GM12891 (cell line): ENCODE measurements around the gene NSUN6.

Experiments
- DNase-seq: peaks from one replicate; pipeline ENCODE4 v3.0.0; 2011; ENCODE audit warnings: low spot score; ENCODE audit not compliant: insufficient read length
- FAIRE-seq: peaks from 2 replicates; lab custom pipeline; 2011; peaks lifted over from hg19 to GRCh38; lab: Jason Lieb, UNC
- PAX5 ChIP-seq: IDR thresholded peaks from 2 replicates; pipeline ENCODE4 v1.6.1; 2011; ENCODE audit warnings: low read length, moderate library complexity, mild to moderate bottlenecking; ENCODE audit not compliant: insufficient read depth, severe bottlenecking
- POLR2A ChIP-seq: IDR thresholded peaks from 2 replicates; pipeline ENCODE4 v1.6.1; 2011; ENCODE audit warnings: low read depth, low read length, control low read depth
- POLR2AphosphoS5 ChIP-seq: IDR thresholded peaks from 2 replicates; pipeline ENCODE4 v1.6.1; 2011; ENCODE audit warnings: low read depth, low read length, control low read depth
- POU2F2 ChIP-seq: IDR thresholded peaks from 2 replicates; pipeline ENCODE4 v1.6.1; 2011; ENCODE audit warnings: low read depth, mild to moderate bottlenecking, control low read depth, low read length, moderate library complexity
- SPI1 ChIP-seq: IDR thresholded peaks from 2 replicates; pipeline ENCODE4 v1.6.1; 2011; ENCODE audit warnings: low read depth, low read length, control low read depth
- TAF1 ChIP-seq: IDR thresholded peaks from 2 replicates; pipeline ENCODE4 v1.6.1; 2011; ENCODE audit warnings: low read depth, low read length, control low read depth

Gene NSUN6

DNA sequence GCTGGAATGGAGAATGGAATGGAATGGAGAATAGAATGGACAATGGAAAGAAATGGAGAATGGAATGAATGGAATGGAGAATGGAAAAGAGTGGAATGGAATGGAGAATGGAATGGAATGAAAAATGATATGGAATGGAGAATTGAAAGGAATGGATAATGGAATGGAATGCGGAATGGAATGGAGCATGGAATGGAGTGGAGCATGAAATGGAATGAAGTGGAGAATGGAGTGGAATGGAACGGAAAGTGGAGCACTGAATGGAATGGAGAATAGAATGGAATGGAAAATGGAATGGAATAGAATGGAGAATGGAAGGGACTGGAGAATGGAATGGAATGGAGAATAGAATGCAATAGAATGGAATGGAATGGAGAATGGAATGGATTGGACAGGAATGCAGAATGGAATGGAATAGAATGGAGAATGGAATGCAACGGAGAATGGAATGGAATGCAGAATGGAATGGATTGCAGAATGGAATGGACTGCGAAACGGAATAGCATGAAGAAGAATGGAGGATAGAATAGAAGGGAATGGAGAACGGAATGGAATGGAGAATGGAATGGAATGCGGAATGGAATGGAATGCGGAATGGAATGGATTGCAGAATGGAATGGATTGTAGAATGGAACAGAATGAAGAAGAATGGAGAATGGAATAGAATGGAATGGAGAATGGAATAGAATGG lies 89.4 kb downstream of the NSUN6 start:
- FAIRE-seq (no peak), DNase-seq (no peak)
- TF ChIP-seq POLR2A (no peak), PAX5 (no peak), POU2F2 (no peak), TAF1 (no peak), SPI1 (no peak), POLR2AphosphoS5 (no peak)

DNA sequence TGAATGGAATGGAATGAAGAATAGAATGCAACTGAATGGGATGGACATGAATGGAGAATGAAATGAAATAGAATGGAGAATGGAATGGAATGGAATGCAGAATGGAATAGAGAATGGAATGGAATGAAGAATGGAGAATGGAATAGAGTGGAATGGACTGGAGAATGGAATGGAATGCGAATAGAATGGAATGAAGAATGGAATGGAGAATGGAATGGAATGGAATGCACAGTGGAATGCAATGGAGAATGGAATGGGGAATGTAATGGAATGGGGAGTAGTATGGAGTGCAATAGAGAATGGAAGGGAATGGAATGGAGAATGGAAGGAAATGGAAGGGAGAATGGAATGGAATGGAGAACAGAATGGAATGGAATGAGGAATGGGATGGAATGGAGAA lies 93.4 kb downstream of the NSUN6 start:
- FAIRE-seq (no peak), DNase-seq (no peak)
- TF ChIP-seq TAF1 (no peak), POLR2AphosphoS5 (no peak)

- no peak for TF ChIP-seq POU2F2
- TF ChIP-seq POLR2AphosphoS5 = no peak
- TF ChIP-seq POLR2A = no peak
- TF ChIP-seq PAX5 = no peak
- TF ChIP-seq SPI1 = no peak
- DNase-seq (no peak), FAIRE-seq (no peak)
Measured at GRCh38 chr10:18556522-18557147, 94.8 kb downstream of the NSUN6 start.

DNA sequence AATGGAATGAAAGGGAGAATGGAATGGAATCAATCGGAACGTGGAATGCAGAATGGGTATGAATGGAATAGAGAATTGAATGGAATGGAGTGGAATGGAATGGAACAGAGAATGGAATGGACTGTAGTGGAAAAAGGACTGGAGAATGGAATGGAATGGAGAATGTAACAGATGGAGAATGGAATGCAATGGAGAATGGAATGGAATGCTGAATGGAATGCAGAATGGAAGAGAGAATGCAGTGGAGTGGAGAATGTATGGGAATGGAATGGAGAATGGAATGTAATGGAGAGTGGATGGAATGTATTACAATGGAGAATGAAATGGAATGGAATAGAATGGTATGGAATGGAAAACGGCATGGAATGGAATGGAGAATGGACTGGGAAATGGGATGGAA lies 96.9 kb downstream of the NSUN6 start:
- DNase-seq = no peak
- FAIRE-seq = no peak
- no peak for TF ChIP-seq TAF1
- no peak for TF ChIP-seq POLR2AphosphoS5

- no peak for FAIRE-seq
- TF ChIP-seq PAX5 = no peak
- no peak for TF ChIP-seq POLR2A
- TF ChIP-seq POU2F2 = no peak
- no peak for TF ChIP-seq POLR2AphosphoS5
- TF ChIP-seq SPI1 = no peak
- no peak for DNase-seq
Measured at GRCh38 chr10:18551473-18551872, 99.9 kb downstream of the NSUN6 start.

GRCh38 chr10:18549105-18549504 lies 102.3 kb downstream of the NSUN6 start:
- DNase-seq (no peak), FAIRE-seq (no peak)
- TF ChIP-seq TAF1 (no peak), POLR2AphosphoS5 (no peak), POLR2A (no peak), SPI1 (no peak), POU2F2 (no peak), PAX5 (no peak)

GRCh38 chr10:18545621-18546305 lies 105.6 kb downstream of the NSUN6 start:
- FAIRE-seq (no peak), DNase-seq (no peak)
- TF ChIP-seq PAX5 (no peak), POLR2A (no peak), POU2F2 (no peak), SPI1 (no peak)

DNA sequence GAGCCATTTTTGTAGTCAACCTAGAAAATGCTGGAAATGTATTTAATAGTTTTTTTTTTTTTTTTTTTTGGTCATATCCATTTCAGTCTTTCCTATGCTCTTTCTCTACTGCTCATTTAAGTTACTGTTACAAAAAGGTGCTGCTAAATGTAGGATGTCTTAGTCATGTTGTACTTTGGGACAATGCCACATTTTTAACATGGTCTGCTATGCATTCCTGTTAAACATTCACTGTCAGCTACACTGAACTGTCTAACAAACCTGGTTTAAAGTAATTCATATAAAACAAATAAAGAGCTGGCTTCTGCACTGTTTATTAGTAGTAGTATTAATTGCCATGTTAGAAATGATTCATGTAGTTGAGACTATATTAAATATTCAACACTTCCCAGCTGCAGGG lies 108.6 kb downstream of the NSUN6 start:
- FAIRE-seq (no peak), DNase-seq (no peak)
- TF ChIP-seq TAF1 (no peak), SPI1 (no peak), POLR2A (no peak), PAX5 (no peak), POLR2AphosphoS5 (no peak), POU2F2 (no peak)

- TF ChIP-seq POU2F2 (no peak), POLR2AphosphoS5 (no peak), SPI1 (no peak), TAF1 (no peak), PAX5 (no peak), POLR2A (no peak)
- FAIRE-seq = no peak
- no peak for DNase-seq
Measured at GRCh38 chr10:18540195-18540594, 111.2 kb downstream of the NSUN6 start.

DNA sequence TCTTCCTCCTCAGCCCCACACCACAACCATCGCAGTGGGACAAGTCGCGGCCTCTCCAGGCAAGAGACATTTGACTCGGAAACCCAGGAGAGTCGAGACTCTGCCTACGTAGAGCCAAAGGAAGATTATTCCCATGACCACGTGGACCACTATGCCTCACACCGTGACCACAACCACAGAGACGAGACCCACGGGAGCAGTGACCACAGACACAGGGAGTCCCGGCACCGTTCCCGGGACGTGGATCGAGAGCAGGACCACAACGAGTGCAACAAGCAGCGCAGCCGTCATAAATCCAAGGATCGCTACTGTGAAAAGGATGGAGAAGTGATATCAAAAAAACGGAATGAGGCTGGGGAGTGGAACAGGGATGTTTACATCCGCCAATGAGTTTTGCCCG lies 112.1 kb downstream of the NSUN6 start:
- DNase-seq (no peak), FAIRE-seq (no peak)
- TF ChIP-seq POLR2AphosphoS5 (no peak), PAX5 (no peak), POU2F2 (no peak), TAF1 (no peak), POLR2A (no peak), SPI1 (no peak)
